ENCODE measurements around the gene TMEM88.
"Not testable (repeated sequence)": the region's sequence is repeated elsewhere in the genome, so short reads cannot be mapped to it uniquely, and the experiment has no call there.

TMEM88 gene

DNA sequence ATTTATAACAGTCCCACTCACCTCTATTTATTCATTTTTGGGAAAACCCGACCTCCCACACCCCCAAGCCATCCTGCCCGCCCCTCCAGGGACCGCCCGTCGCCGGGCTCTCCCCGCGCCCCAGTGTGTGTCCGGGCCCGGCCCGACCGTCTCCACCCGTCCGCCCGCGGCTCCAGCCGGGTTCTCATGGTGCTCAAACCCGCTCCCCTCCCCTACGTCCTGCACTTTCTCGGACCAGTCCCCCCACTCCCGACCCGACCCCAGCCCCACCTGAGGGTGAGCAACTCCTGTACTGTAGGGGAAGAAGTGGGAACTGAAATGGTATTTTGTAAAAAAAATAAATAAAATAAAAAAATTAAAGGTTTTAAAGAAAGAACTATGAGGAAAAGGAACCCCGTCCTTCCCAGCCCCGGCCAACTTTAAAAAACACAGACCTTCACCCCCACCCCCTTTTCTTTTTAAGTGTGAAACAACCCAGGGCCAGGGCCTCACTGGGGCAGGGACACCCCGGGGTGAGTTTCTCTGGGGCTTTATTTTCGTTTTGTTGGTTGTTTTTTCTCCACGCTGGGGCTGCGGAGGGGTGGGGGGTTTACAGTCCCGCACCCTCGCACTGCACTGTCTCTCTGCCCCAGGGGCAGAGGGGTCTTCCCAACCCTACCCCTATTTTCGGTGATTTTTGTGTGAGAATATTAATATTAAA is 638 bp upstream of the TMEM88 start:
- peak overlapping the region; percentile 60 for H3K4me3 ChIP-seq (ENCODE audit: low read length)
- no peak overlapping the region for H3K9ac ChIP-seq (ENCODE audit: low read depth, low read length)
- H3K36me3 ChIP-seq (ENCODE audit: insufficient read depth, low read depth, low read length), result peaks cover 8% of the 10 kb centered on the region; the same call in 1 of the 2 replicates

DNA sequence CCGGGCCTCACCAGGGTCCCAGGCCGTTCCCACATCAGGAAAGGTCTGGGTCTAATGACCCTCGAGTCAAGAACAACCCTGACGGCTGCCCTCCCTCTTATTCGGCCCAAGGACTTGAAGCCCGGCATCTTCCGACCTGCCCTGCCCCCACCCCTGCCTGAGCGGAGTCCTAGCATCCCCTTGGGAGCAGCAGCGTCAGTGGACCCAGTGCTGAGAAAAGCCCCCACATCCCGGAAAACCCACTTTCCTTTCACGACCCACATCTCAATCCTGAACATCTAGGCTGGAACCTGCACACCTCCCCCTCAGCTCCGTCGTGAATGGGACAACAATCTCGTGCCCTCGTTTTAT is 769 bp downstream of the TMEM88 start:
- peak overlapping the region; percentile 92 for H3K4me3 ChIP-seq (ENCODE audit: low read length)
- H3K9me3 ChIP-seq (ENCODE audit: insufficient read depth, low read depth, low read length), result no peaks in the 10 kb centered on the region
- H3K27me3 ChIP-seq (ENCODE audit: insufficient read depth, low read length), result peaks cover 58% of the 10 kb centered on the region
- no peaks in the 10 kb centered on the region for H3K36me3 ChIP-seq (ENCODE audit: insufficient read depth, low read depth, low read length)
- peaks cover 17% of the 10 kb centered on the region; the same call in 1 of the 2 replicates for H3K4me1 ChIP-seq (ENCODE audit: insufficient read depth, low read length)
- H3K27ac ChIP-seq (ENCODE audit: low read length), result no peak overlapping the region
- no peak overlapping the region for H3K9ac ChIP-seq (ENCODE audit: low read depth, low read length)

More for the DNA sequence above, 638 bp upstream of the TMEM88 start:
- H3K27me3 ChIP-seq (ENCODE audit: insufficient read depth, low read length), result peaks cover 58% of the 10 kb centered on the region
- H3K9me3 ChIP-seq (ENCODE audit: insufficient read depth, low read depth, low read length), result no peaks in the 10 kb centered on the region
- H3K27ac ChIP-seq (ENCODE audit: low read length), result no peak overlapping the region
- peaks cover 17% of the 10 kb centered on the region; the same call in 1 of the 2 replicates for H3K4me1 ChIP-seq (ENCODE audit: insufficient read depth, low read length)

DNA sequence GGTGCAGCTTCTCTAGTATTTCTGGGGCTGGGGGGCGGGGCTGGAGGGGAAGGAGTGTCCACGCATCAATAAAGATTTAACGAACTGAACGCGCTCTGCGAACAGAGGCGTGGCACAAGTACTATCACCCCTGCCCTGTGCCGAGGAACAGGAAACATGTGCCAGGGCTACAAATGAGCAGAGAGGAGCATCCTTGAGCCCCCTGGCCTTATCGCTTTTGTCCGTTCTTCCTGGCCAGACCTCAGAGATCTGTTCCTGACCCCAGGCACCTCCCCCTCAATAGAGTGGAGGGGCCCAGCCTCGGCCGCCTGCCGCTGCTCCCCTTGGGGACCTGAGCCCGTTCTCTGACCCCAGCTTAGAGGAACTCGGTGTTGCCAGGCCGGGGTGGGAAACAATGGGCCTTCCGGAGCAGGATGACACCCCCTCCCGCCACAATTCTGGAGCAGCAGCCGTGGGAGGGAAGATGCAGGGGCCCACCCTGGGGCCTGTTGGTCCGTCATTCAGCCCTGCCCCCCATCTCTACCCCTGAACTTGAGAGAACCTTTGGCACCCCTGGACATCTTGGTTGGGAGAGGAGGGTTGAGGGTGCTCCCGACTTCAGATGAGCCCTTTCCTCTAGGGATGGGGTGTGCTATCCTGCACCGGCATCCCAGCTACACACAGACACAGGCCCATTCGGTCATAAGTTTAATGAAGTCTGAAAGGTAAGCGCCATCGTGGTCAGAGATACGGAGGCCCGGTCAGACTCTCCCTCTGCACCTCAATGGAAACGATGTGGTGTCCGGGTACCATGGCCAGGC is 1.3 kb downstream of the TMEM88 start:
- no peaks in the 10 kb centered on the region for H3K9me3 ChIP-seq (ENCODE audit: insufficient read depth, low read depth, low read length)
- peaks cover 52% of the 10 kb centered on the region for H3K27me3 ChIP-seq (ENCODE audit: insufficient read depth, low read length)
- H3K9ac ChIP-seq (ENCODE audit: low read depth, low read length), result peak overlapping the region; percentile 96; the same call in 1 of the 2 replicates
- H3K4me1 ChIP-seq (ENCODE audit: insufficient read depth, low read length), result peaks cover 17% of the 10 kb centered on the region; the same call in 1 of the 2 replicates
- H3K36me3 ChIP-seq (ENCODE audit: insufficient read depth, low read depth, low read length), result no peaks in the 10 kb centered on the region
- H3K27ac ChIP-seq (ENCODE audit: low read length), result no peak overlapping the region
- H3K4me3 ChIP-seq (ENCODE audit: low read length), result peak overlapping the region; percentile 92

DNA sequence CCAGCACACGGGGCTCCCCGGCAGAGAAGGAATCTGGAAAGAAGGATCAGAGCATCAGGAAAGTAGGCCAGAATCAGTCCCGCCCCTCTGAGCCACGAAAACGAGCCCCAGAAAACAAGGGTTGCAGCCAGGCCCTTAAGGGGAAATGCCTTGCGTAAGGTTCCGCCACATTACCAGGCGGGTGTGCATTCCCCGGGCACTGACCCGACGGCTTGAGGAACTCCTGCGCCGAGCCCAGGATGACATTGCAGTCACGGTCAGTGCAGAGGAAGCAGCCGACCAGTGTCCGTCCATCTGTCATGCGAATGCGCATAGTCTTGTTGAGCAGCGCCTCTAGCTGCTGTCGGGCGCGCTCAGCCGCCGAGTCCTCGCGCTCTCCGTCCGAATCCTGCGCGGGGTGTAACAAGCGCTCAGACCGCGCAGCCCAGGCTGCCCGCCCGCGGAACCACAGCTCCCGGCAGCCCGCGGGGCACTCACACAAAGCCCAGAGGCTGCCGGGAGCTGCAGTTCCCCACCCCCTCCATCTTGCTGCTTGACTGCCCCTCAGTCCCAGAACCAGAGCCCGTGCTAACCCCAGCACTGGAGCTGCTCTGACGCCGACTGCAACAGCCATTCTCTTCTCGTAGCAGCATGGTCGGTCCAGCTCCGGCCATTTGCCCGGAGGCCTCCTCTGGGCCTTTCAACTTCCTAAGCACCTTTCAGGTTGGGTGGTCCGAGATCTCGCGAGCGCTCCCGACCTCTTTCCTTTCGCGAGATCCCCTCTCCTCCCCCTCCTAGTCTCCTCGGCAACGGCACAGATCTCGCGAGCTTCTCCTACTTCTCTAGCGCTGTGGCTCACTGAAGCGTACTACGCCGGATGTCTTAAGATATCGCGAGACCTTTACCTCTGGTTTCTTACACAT is 2.2 kb downstream of the TMEM88 start, which contains the start of gene NAA38:
Gene NAA38 (minus strand): TSS at position 749 of the 902 bp plus-strand sequence. CDS start 96 bp downstream, at position 653.
- H3K9ac ChIP-seq (ENCODE audit: low read depth, low read length), result peak within 1 kb of the TSS; percentile 96
- peaks cover 17% of the 10 kb centered on the region; the same call in 1 of the 2 replicates for H3K4me1 ChIP-seq (ENCODE audit: insufficient read depth, low read length)
- peak within 1 kb of the TSS; percentile 92 for H3K4me3 ChIP-seq (ENCODE audit: low read length)
- H3K27ac ChIP-seq (ENCODE audit: low read length), result peak within 1 kb of the TSS; percentile 83
- H3K27me3 ChIP-seq (ENCODE audit: insufficient read depth, low read length), result peaks cover 49% of the 10 kb centered on the region
- no peaks in the 10 kb centered on the region for H3K36me3 ChIP-seq (ENCODE audit: insufficient read depth, low read depth, low read length)
- H3K9me3 ChIP-seq (ENCODE audit: insufficient read depth, low read depth, low read length), result no peaks in the 10 kb centered on the region

DNA sequence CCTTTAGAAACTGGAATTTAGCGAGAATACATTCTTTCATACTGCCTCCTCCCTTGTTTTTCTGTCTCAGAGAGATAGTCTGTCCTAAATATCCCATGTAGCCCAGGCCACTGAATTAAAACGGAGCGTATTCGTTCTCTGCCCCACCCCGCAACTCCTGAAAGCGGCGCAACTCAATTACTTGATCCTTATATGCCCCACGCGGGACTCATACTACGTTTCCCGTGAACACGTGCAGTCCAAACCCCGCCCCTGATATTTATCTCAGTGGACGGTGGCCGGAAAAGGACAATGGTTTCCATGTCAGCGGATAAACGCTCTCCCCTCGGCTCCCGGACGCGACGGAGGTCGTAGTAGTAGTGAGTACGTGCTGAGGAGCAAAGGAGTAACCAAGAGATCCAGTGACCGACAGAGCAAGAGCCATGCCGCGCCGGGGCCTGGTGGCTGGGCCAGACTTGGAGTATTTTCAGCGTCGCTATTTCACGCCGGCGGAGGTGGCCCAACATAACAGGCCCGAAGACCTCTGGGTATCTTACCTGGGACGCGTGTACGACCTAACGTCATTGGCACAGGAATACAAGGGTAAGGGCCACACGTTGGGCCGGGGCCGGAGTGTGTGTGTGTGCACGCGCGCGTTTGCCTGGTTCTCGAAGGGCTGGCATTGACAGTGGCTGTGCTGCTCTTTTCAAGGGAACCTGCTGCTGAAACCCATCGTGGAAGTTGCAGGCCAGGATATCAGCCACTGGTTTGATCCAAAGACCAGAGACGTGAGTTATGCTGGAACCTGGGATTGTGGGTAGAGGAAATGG is 3.1 kb downstream of the TMEM88 start, which contains the start of gene CYB5D1:
Gene CYB5D1 (plus strand): TSS at position 291 of the 809 bp plus-strand sequence. CDS start 132 bp downstream, at position 423.
- Histone ChIP-seq H3K27me3 (ENCODE audit: insufficient read depth, low read length) (peaks cover 40% of the 10 kb centered on the region), H3K4me3 (ENCODE audit: low read length) (peak within 1 kb of the TSS; percentile 92), H3K9me3 (ENCODE audit: insufficient read depth, low read depth, low read length) (no peaks in the 10 kb centered on the region), H3K4me1 (ENCODE audit: insufficient read depth, low read length) (peaks cover 17% of the 10 kb centered on the region; the same call in 1 of the 2 replicates), H3K9ac (ENCODE audit: low read depth, low read length) (peak within 1 kb of the TSS; percentile 96), H3K36me3 (ENCODE audit: insufficient read depth, low read depth, low read length) (no peaks in the 10 kb centered on the region), H3K27ac (ENCODE audit: low read length) (peak within 1 kb of the TSS; percentile 83)

DNA sequence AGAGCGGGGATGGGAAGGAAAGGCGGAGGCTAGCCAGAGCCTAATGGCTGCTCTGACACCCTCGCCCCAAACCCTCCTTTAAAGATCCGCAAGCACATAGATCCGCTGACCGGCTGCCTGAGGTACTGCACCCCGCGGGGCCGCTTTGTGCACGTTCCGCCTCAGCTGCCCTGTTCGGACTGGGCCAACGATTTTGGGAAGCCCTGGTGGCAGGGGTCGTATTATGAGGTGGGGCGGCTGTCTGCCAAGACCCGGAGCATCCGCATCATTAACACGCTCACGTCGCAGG is 3.6 kb downstream of the TMEM88 start:
- peak overlapping the region; percentile 96 for H3K9ac ChIP-seq (ENCODE audit: low read depth, low read length)
- peak overlapping the region; percentile 92 for H3K4me3 ChIP-seq (ENCODE audit: low read length)
- H3K4me1 ChIP-seq (ENCODE audit: insufficient read depth, low read length), result peaks cover 17% of the 10 kb centered on the region; the same call in 1 of the 2 replicates
- H3K9me3 ChIP-seq (ENCODE audit: insufficient read depth, low read depth, low read length), result no peaks in the 10 kb centered on the region
- H3K27ac ChIP-seq (ENCODE audit: low read length), result no peak overlapping the region
- H3K36me3 ChIP-seq (ENCODE audit: insufficient read depth, low read depth, low read length), result no peaks in the 10 kb centered on the region
- peaks cover 35% of the 10 kb centered on the region for H3K27me3 ChIP-seq (ENCODE audit: insufficient read depth, low read length)

DNA sequence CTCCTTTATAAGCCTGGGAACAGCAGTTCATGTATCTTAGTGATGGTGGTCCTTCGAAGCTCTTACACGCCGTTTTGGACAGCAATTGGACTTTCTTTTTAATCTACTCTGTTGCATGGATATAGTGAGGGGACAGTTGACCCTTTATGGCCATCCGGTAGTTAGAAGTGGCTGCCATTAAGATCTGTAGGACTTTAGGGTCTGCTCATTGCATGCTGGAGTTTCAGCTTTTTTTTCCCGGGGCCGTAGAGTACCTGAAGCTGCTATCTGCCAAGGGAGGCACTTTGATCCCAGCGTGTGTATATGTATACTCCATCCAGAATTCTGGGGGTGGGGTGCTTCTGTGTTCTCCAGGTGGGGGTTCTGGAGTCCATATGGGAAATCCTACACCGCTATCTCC is 4.2 kb downstream of the TMEM88 start:
- H3K27me3 ChIP-seq (ENCODE audit: insufficient read depth, low read length), result peaks cover 29% of the 10 kb centered on the region
- H3K4me3 ChIP-seq (ENCODE audit: low read length), result peak overlapping the region; percentile 92
- peaks cover 15% of the 10 kb centered on the region; the same call in 1 of the 2 replicates for H3K4me1 ChIP-seq (ENCODE audit: insufficient read depth, low read length)
- no peaks in the 10 kb centered on the region for H3K36me3 ChIP-seq (ENCODE audit: insufficient read depth, low read depth, low read length)
- H3K9me3 ChIP-seq (ENCODE audit: insufficient read depth, low read depth, low read length), result no peaks in the 10 kb centered on the region
- no peak overlapping the region for H3K27ac ChIP-seq (ENCODE audit: low read length)
- H3K9ac ChIP-seq (ENCODE audit: low read depth, low read length), result peak overlapping the region; percentile 96; the same call in 1 of the 2 replicates

DNA sequence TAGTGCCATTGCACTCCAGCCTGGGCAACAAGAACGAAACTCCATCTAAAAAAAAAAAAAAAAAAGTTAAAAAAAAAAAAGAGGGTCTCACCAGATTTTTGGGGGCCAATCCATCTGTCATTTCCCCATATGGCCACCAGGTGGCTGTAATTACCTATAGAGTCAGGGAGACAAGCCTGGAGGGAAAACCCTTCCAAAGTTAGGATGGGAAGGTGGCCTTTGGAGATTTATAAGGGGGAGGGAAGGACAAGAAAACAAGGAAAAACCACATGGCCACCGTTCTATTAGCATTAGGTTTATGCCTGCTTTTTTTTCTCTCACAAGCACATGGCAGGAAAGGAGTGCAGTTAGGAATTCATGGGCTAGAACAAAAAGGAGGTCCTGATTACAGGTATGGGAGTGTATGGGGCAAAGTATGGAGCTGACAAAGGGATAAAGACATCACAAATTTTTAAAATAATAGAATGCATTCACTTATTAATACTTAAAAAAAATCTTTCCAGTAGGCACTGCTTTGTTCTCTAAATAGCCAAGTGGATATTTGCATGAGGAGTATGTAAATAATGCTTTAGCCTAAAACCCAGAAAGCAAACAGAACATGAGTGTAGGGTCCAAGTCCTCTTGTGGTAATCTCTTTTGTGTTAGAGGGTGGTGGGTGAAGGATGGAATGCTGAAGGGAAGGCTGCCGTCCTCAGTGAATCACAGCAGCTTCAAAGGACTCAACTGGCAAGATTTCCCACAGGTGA is 8.0 kb downstream of the TMEM88 start:
- H3K27me3 ChIP-seq (ENCODE audit: insufficient read depth, low read length), result no peaks in the 10 kb centered on the region
- no peak overlapping the region for H3K9ac ChIP-seq (ENCODE audit: low read depth, low read length)
- H3K27ac ChIP-seq (ENCODE audit: low read length), result no peak overlapping the region
- H3K36me3 ChIP-seq (ENCODE audit: insufficient read depth, low read depth, low read length), result no peaks in the 10 kb centered on the region
- H3K4me1 ChIP-seq (ENCODE audit: insufficient read depth, low read length), result peaks cover 4% of the 10 kb centered on the region; the same call in 1 of the 2 replicates
- no peak overlapping the region for H3K4me3 ChIP-seq (ENCODE audit: low read length)
- H3K9me3 ChIP-seq (ENCODE audit: insufficient read depth, low read depth, low read length), result no peaks in the 10 kb centered on the region

DNA sequence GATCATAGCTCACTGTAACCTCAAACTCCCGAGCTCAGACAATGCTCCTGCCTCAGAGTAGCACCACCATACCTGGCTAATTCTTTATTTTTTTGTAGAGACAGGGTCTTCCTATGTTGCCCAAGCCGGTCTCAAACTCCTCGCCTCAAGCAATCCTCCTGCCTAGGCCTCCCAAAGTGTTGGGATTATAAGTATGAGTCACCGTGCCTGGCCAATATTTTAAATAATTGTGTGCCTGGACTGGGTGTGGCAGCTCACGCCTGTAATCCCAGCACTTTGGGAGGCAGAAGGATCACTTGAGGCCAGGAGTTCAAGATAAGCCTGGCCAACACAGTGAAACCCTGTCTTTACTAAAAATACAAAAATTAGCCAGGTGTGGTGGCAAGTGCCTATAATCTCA is 9.5 kb downstream of the TMEM88 start:
- H3K9me3 ChIP-seq (ENCODE audit: insufficient read depth, low read depth, low read length); H3K36me3 ChIP-seq (ENCODE audit: insufficient read depth, low read depth, low read length); H3K4me1 ChIP-seq (ENCODE audit: insufficient read depth, low read length); H3K4me3 ChIP-seq (ENCODE audit: low read length); H3K9ac ChIP-seq (ENCODE audit: low read depth, low read length); H3K27me3 ChIP-seq (ENCODE audit: insufficient read depth, low read length); H3K27ac ChIP-seq (ENCODE audit: low read length): not testable (repeated sequence)

DNA sequence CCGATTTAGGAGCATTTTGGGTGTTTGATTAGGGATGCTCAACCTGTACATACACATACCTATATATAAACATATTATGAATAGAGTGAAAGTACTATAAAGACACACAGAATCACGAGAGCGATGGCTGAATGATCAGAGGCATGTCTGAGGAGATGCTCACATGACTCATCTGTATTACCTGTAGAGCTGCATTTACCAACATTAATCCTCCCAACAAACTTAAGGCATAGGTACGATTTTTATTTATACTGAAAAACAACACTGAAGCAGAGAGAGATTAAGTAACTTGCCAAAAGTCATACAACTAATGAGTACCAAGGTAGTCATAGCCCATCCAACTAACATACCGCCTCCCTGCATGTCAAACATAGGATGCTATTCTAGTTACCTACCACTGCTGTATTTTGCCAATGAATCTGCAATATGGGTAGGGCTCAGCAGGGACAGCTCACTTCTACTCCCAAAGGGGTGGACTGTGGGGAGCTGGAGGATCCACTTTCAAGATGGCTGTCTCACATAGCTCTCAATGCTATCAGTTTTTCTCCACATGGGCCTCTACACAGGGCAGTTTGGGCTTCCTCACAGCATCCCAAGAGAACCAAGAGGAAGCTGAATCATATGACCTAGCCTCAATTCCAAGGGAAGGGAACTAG is 10.3 kb downstream of the TMEM88 start:
- no peaks in the 10 kb centered on the region for H3K27me3 ChIP-seq (ENCODE audit: insufficient read depth, low read length)
- H3K4me1 ChIP-seq (ENCODE audit: insufficient read depth, low read length), result no peaks in the 10 kb centered on the region
- no peaks in the 10 kb centered on the region for H3K36me3 ChIP-seq (ENCODE audit: insufficient read depth, low read depth, low read length)
- no peak overlapping the region for H3K4me3 ChIP-seq (ENCODE audit: low read length)
- no peak overlapping the region for H3K9ac ChIP-seq (ENCODE audit: low read depth, low read length)
- H3K9me3 ChIP-seq (ENCODE audit: insufficient read depth, low read depth, low read length), result no peaks in the 10 kb centered on the region
- no peak overlapping the region for H3K27ac ChIP-seq (ENCODE audit: low read length)
